SJCRH30 (cell line): ENCODE data around the gene FSTL4. TPM values are rescaled to one million over a fixed set of nuclear protein-coding genes. Genes with fewer than 3 reads are reported as not detected.

Source experiments
- DNase-seq, 2 experiments: peaks; one replicate each; pipeline ENCODE4 v3.0.0-alpha.2; 2015 to 2020
- H3K27ac ChIP-seq: fragments of 250-450 bp; sonication (Bioruptor Pico); 2 replicates; pipeline ENCODE4 v1.5.1; 2020; ENCODE audit warnings: mild to moderate bottlenecking, moderate library complexity
- H3K27me3 ChIP-seq: fragments of 250-450 bp; sonication (Bioruptor Pico); 2 replicates; pipeline ENCODE4 v1.5.1; 2020; ENCODE audit warnings: mild to moderate bottlenecking, moderate library complexity
- H3K36me3 ChIP-seq: fragments of 250-450 bp; sonication (Bioruptor Pico); 2 replicates; pipeline ENCODE4 v1.5.1; 2020; ENCODE audit warnings: mild to moderate bottlenecking, moderate library complexity
- H3K4me1 ChIP-seq: fragments of 250-450 bp; sonication (Bioruptor Pico); 2 replicates; pipeline ENCODE4 v1.5.1; 2020; ENCODE audit warnings: mild to moderate bottlenecking, moderate library complexity
- H3K4me3 ChIP-seq: fragments of 250-450 bp; sonication (Bioruptor Pico); 2 replicates; pipeline ENCODE4 v1.5.1; 2020; ENCODE audit warnings: mild to moderate bottlenecking, moderate library complexity
- H3K9me3 ChIP-seq: fragments of 250-450 bp; sonication (Bioruptor Pico); replicated peaks from 2 replicates; pipeline ENCODE4 v1.5.1; 2020; ENCODE audit warnings: mild to moderate bottlenecking, moderate library complexity
- total RNA-seq: library from RNA; depleted of rRNA; stranded (reverse); fragments of >200 nt; shearing (Covaris generic); gene quantifications from 2 replicates; pipeline ENCODE4 v1.2.3, GENCODE V29; 2014

Gene FSTL4
- total RNA-seq, 1 experiment from 2014 or later: 7.1 TPM

DNA sequence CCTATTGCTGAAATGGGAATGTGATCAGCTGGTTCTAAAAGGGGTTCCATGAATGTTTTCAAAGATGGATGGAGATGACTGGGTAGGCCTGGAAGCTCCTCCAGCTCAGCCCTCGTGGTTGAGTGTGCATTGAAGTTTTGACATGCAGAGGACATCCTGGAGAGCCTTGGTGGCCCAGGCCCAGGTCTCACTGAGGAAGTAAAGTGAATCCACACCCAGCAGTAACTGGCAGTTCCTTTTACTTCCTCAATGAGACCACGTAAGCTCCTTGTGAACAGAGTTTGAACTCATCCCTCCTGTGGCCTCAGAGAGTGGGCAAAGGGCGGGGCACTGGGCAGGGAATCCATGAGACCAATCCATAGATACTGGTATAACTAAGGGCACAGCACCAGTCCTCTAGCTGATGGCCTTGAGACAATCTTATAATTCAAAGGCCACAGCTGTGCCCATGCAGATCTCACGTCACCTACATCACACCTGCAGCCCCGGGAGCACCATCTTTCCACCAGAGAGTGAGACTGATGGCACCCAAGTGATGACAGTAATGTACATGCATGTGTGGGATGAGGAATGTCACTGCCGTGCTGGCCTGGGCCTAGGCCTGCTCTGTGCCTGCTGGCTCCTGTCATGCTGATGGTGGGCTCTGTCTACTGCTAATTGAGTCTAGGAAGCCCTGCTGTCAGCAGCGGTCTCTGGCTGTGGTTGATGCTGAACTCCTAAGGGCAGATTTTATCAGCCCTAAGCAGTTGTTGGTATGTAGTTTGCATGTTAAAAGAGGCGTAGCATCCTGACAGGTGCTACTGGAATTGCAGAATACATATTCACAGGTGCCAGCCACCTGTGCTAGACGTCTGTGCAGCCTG is 257.8 kb downstream of the FSTL4 start:
- no peaks in the 10 kb centered on the region for H3K4me1 ChIP-seq
- H3K36me3 ChIP-seq: no peaks in the 10 kb centered on the region; the same call in 1 of the 2 replicates
- H3K27me3 ChIP-seq: no peaks in the 10 kb centered on the region
- H3K9me3 ChIP-seq: no peaks in the 10 kb centered on the region
- DNase-seq: peak; percentile 26 to 54
- no peak overlapping the region for H3K27ac ChIP-seq
- no peak overlapping the region for H3K4me3 ChIP-seq

DNA sequence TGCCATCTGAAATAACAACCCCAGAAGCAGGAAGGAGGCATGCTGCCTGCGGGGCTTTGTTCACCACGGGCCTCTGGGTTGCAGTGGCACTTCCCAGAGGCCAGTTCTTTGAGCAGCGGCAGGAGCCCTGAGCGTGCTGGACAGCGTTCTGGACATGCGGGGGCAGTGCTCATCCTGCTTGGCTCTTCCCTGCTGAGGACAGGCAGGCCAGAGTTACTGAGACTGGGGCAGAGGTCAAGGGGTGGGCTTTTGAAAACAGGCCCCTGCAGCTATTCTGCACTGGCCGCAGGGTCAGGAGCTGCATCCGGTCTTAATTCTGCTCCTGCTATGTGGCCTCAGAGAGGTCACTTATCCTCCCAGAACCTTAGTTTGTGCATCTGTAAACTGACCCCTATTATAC is 258.6 kb downstream of the FSTL4 start:
- Histone ChIP-seq H3K9me3 (no peaks in the 10 kb centered on the region), H3K36me3 (no peaks in the 10 kb centered on the region), H3K4me3 (no peak overlapping the region), H3K4me1 (no peaks in the 10 kb centered on the region), H3K27me3 (no peaks in the 10 kb centered on the region), H3K27ac (no peak overlapping the region)
- no peak for DNase-seq

DNA sequence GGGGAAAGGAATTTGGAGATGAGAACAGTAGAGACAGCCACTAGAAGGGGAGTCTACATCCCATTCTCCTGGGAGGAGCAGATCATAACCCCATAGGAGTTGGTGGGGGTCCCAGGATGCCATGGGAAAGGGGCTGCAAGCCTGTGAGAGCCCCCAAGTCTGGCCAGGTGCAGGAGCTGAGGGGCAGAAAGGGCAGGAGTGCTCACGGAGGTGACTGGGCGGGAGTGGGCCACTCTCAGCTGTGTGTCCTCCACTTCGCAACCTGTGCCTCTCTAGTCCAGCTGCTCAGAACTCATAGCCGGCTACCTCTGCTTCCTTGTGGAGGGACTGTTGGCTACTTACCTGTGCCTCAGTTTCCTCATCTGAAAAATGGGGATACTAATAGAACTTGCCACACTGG is 263.9 kb downstream of the FSTL4 start:
- DNase-seq: no peak
- no peaks in the 10 kb centered on the region for H3K36me3 ChIP-seq
- no peaks in the 10 kb centered on the region for H3K4me1 ChIP-seq
- H3K27me3 ChIP-seq: no peaks in the 10 kb centered on the region
- H3K9me3 ChIP-seq: no peaks in the 10 kb centered on the region
- no peak overlapping the region for H3K4me3 ChIP-seq
- no peak overlapping the region for H3K27ac ChIP-seq

DNA sequence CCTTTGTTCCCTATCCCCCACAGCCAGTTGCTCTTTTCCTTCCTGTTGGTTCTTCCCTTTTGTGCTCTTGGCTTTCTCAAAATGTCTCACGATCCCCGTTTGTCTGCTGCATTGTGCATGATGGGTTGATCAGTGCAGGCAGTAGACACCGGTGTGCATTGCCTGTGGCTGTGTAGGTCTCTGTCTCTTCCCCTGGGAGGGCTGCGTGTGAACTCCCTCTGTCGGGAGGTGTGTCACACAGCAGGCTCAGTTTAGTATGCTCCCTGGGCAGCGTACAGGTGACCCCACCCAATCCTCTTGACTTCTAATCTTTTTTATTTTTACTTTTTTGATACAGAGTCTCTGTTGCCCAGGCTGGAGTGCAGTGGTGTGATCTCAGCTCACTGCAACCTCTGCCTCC is 265.3 kb downstream of the FSTL4 start:
- Histone ChIP-seq H3K4me1 (no peaks in the 10 kb centered on the region), H3K36me3 (no peaks in the 10 kb centered on the region), H3K9me3 (no peaks in the 10 kb centered on the region), H3K4me3 (no peak overlapping the region), H3K27ac (no peak overlapping the region), H3K27me3 (no peaks in the 10 kb centered on the region)
- no peak for DNase-seq

DNA sequence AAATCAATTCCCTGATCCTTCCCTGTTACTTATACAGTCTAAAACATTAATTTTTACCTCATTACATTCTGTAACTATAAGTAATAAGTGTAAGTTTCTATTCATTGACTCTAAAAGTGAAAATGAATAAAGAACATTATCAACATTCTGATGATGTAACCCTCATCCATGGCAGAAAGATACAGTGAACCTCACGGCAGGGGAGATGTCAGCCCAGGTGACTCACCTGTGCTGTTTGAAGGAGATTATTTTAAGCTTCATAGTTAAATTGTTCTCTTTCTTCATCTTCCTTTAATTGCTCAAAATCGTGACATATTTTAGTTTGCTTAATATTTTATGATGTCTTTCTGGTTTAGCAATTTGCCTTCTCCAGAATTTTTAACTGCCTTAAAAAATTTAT is 268.1 kb downstream of the FSTL4 start:
- H3K27me3 ChIP-seq: no peaks in the 10 kb centered on the region
- H3K4me1 ChIP-seq: no peaks in the 10 kb centered on the region
- no peak overlapping the region for H3K27ac ChIP-seq
- no peaks in the 10 kb centered on the region for H3K36me3 ChIP-seq
- H3K9me3 ChIP-seq: no peaks in the 10 kb centered on the region
- DNase-seq: no peak
- no peak overlapping the region for H3K4me3 ChIP-seq

DNA sequence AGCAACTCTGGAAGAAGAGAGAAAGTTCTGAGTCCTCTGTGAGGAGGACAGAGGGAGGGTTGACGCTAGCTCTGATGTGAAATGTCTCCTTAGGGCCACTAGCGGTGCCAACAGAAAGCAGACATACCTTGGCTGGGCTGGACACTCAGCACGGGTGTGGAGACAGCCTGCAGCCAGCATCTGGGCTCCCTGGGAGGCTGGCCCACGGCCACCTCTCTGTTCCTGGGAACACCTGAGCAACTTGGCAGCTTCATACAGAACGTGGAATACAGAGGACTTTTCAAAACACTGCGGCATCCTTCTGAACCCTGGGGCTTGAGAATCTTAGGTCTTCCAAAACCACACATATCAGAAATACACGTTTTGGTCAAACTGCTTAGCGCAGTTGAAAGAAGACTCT is 269.1 kb downstream of the FSTL4 start:
- H3K27ac ChIP-seq: no peak overlapping the region
- H3K27me3 ChIP-seq: no peaks in the 10 kb centered on the region
- H3K9me3 ChIP-seq: no peaks in the 10 kb centered on the region
- H3K36me3 ChIP-seq: no peaks in the 10 kb centered on the region
- no peak overlapping the region for H3K4me3 ChIP-seq
- no peak for DNase-seq
- H3K4me1 ChIP-seq: no peaks in the 10 kb centered on the region

DNA sequence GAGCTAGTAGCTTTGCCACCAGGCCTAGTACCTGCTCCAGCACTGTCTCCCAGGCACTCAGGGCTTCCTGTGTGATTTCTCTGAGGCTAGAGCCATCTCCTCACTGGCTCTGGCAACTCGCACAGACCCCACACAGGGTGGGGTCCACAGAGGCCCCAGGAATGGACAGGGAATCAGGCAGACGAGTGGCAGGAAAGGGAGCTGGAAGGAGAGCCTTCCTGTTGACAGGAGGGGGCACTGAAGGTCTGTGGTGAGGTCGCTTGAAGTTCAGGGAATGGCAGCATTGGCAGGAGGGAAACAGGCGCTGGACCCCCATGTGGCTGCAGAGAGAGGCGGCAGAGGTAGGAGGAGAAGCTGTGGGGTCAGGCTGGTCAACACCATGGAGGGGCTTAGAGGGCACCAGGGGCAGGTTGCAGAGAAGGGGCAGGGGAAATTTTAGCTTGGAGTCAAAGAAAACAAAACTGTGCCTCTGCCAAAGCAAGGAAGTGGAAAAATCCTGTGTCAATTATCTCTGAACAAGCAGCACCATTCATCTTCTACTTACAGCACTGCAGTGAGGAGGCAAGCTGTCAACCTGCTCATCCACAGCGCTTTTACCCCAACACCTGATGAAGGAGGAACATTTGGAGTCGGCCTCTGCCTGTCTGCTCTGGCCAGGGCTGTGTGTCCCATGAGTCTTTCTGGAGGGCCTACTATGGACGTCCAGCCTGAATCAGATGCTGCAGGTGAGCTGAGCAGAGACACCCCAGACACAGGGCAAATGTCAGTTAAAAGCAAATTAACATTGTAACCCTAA is 270.2 kb downstream of the FSTL4 start:
- Histone ChIP-seq H3K4me3 (no peak overlapping the region), H3K27ac (no peak overlapping the region), H3K4me1 (no peaks in the 10 kb centered on the region), H3K27me3 (no peaks in the 10 kb centered on the region), H3K9me3 (no peaks in the 10 kb centered on the region), H3K36me3 (no peaks in the 10 kb centered on the region)
- no peak for DNase-seq

DNA sequence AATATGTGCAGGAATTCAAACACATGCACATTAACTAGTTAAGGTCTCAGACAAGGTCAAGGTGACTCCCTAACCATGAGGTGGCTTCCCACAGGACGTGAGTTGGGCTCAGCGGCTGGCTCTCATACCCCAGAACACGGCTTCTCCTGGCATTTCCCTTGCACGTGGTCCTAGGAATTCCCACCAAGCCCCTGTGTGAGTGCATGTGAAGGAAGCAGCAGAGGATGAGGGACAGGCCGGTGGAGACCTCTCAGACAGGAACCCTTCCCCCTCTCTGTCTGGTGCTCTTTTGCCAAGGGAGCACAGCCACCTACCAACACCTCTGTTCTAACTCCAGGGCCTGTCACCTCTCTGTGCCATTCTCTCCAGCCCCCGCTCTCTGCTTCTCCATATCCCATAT is 271.0 kb downstream of the FSTL4 start:
- Histone ChIP-seq H3K27ac (no peak overlapping the region), H3K4me3 (no peak overlapping the region), H3K36me3 (no peaks in the 10 kb centered on the region), H3K27me3 (no peaks in the 10 kb centered on the region), H3K9me3 (no peaks in the 10 kb centered on the region), H3K4me1 (no peaks in the 10 kb centered on the region)
- no peak for DNase-seq

DNA sequence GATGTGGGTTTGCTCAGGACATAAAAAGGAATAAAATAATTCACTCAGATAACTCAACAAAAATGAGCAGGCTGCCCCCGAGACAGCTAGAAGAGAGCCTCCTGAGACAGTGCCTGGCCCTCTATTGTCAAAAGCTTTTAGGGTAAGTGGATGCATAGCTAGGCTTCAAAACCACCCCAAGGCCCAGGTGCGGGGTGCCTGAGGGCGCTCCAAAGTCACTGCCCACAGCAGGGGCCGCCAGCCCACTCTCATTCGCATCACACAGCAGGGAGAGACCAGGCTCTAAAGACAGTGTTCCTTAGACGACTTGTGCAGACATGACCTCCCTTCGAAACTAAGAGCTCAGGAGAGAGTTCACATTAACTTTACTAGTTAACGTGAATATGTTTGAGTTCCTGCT is 271.5 kb downstream of the FSTL4 start:
- no peaks in the 10 kb centered on the region for H3K9me3 ChIP-seq
- no peaks in the 10 kb centered on the region for H3K36me3 ChIP-seq
- DNase-seq: no peak
- H3K27ac ChIP-seq: no peak overlapping the region
- no peaks in the 10 kb centered on the region for H3K4me1 ChIP-seq
- no peaks in the 10 kb centered on the region for H3K27me3 ChIP-seq
- no peak overlapping the region for H3K4me3 ChIP-seq

DNA sequence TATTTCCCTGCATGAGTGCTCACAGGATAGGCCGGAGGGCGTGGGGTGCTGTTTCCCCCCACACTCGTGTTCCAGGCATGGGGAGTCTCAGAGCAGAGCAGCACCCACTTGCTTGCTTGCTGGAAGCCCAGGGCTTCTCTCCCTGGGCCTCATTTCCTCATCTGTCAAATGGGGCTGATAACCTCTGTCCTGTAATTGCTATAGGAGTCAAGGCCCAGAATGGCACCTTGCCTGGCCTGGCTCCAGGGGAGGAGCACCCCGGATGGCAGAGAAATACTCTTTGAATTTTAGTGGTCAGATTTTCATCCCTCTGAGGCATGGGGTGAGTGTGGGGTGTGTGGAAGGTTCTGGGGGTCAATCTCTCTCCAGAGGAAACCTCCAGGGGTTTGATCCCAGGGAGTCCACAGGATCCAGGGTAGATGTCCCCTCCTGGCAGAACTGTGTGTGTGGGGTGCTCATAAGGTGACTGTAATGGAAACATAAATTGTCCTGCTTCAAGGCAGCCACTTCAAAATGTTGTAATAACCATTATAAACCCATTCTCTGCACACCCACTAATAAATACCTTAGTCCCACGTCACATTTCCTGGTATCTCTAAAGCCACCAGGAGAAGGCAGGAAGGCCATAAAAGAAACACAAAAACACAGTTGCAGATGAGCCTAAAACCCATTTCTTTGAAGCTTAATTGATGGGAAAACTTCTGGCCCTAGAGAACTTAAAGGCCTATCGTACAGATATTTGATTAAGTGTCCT is 272.2 kb downstream of the FSTL4 start:
- no peak for DNase-seq
- Histone ChIP-seq H3K4me1 (no peaks in the 10 kb centered on the region), H3K9me3 (no peaks in the 10 kb centered on the region)

DNA sequence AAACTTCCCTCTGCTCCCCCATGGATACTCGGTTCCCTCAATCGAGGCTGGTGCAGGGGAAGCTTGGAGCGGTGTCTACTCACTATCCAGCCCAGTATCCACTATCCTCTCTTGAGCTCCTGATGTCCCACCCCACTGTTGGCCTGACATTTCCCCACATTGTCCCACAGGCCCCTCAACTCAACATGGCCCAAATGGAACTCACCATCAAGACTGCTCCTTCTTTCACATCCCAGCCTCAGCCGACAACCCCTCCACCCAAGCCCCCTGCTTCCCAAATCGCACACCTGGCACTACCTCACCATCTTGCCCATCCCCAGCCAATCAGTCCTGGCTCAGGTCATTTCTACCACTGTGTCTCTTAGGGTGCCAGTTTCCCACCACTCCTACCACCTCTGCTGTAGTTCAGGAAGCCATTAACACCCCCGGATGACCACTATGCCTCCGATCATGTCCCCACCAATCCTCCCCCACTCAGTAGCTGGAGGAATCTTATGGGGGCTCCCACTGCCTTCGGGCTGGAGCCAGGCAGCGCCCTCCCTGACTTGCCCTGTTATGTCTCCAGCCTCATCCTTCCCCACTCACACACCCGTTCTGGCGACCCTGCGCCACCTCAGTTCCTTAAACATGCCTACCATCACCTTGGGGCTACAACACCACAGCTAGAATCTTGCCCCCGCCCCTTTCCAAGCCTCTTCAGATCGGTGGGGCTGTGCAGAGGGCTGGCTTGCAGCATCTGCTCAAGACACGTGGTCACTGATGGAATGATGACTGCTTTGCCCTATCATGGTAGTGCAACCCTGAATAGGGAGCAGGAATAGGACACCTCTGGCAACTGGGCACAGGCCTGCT is 273.6 kb downstream of the FSTL4 start:
- Histone ChIP-seq H3K36me3 (no peaks in the 10 kb centered on the region), H3K9me3 (no peaks in the 10 kb centered on the region), H3K4me1 (no peaks in the 10 kb centered on the region), H3K27ac (no peak overlapping the region), H3K4me3 (no peak overlapping the region), H3K27me3 (no peaks in the 10 kb centered on the region)
- no peak for DNase-seq

More for the DNA sequence above, 272.2 kb downstream of the FSTL4 start:
- no peaks in the 10 kb centered on the region for H3K27me3 ChIP-seq
- H3K27ac ChIP-seq: no peak overlapping the region
- H3K36me3 ChIP-seq: no peaks in the 10 kb centered on the region
- no peak overlapping the region for H3K4me3 ChIP-seq

DNA sequence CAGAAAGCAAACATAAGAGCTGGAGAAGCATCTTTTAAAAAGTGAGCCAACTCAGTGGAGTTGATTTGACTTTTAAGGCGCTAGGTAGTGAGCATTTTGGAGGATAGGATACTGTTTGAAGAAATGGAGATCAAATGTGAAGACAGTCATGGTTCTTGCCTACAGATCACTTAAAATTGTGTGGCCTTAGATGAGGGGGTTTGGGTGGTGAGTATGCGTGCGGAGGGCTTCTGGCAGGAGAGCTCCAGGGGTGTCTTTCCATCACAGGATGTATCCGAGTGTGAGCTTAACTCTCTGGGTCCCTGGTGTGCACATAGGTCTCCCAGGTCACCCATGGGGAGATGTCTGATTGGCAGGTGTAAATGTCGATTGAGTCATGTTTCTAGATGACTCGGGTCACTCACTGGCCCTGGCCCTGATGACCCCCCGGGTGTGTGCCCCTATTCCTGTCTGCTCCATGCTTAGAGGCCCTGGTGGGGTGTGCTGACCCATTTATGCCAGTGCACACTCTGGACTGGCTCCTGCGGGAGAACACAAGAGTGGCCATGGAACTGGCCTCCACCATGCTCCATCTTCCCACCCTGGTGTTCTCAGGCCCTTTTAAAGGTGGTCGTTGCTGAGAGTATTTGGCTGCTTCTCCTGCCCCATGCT is 274.4 kb downstream of the FSTL4 start:
- DNase-seq: no peak
- Histone ChIP-seq H3K4me1 (no peaks in the 10 kb centered on the region), H3K36me3 (no peaks in the 10 kb centered on the region), H3K27me3 (no peaks in the 10 kb centered on the region), H3K4me3 (no peak overlapping the region), H3K27ac (no peak overlapping the region), H3K9me3 (no peaks in the 10 kb centered on the region)

DNA sequence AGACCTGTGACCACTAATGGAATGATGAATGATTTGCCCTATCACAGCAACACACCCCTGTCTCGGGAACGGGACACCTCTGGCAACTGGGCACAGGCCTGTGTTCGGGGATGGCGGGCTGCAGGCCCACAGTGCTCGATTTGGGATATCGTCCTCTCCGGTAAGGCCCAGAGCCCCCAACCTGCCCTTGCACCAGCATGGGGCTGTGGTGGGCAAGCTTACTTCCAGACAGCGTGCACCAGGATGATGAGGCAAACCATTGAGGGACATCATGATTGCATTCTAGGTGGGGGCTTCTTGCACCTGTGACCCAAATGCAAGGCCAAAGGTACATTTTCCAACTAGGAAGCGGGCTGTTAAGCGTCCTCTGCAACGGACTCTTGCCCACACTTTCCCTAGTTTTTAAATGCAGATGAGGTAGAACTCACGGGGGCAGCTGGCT is 275.4 kb downstream of the FSTL4 start:
- Histone ChIP-seq H3K27ac (no peak overlapping the region), H3K36me3 (no peaks in the 10 kb centered on the region)

More for the DNA sequence above, 275.4 kb downstream of the FSTL4 start:
- Histone ChIP-seq H3K4me3 (no peak overlapping the region), H3K9me3 (no peaks in the 10 kb centered on the region), H3K27me3 (no peaks in the 10 kb centered on the region), H3K4me1 (no peaks in the 10 kb centered on the region)
- DNase-seq: no peak
